ENCODE data around the gene LHFPL3.

DNA sequence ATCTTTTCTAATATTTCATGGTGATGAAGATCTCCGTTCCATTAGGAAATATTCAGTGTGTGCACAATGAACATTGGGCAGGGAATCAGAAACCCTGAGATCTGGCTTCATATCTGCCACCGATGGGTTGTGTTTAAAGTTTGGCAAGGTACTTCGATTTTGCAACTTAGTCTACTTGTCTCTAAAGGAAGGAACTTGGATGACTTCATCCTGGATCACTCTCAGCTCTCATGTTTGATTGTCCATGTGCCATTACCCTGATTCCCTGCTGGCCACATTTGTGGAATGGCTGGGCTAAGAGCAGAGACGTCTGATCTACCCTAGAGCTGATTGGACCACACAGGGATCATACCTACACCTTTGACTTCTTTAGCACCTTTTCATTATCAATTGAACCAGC, 508.6 kb downstream of the LHFPL3 start:
- TF ChIP-seq, protein P1, sequence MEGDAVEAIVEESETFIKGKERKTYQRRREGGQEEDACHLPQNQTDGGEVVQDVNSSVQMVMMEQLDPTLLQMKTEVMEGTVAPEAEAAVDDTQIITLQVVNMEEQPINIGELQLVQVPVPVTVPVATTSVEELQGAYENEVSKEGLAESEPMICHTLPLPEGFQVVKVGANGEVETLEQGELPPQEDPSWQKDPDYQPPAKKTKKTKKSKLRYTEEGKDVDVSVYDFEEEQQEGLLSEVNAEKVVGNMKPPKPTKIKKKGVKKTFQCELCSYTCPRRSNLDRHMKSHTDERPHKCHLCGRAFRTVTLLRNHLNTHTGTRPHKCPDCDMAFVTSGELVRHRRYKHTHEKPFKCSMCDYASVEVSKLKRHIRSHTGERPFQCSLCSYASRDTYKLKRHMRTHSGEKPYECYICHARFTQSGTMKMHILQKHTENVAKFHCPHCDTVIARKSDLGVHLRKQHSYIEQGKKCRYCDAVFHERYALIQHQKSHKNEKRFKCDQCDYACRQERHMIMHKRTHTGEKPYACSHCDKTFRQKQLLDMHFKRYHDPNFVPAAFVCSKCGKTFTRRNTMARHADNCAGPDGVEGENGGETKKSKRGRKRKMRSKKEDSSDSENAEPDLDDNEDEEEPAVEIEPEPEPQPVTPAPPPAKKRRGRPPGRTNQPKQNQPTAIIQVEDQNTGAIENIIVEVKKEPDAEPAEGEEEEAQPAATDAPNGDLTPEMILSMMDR (conservative IDR thresholded peaks at IDR 0.05): no peak
- TF ChIP-seq ZFX (IDR thresholded peaks at IDR 0.05): no peak

All from C4-2B (cell line).